Liver (tissue), 3 donors: Measurements from ENCODE around the gene SORCS2.

Experiments
- CTCF ChIP-seq: fragments of 150-350 bp; IDR thresholded peaks from 2 replicates; pipeline ENCODE4 v1.5.1; 2017; ENCODE audit warnings: improper control_type of control experiment, low read depth, low read length; ENCODE audit not compliant: missing input control
- EGR1 ChIP-seq, 2 donors: IDR thresholded peaks; 2 replicates each; pipeline ENCODE4 v1.6.1; 2016 to 2018; ENCODE audit warnings: antibody characterized with exemption in 2 of 2, low read depth in 2 of 2
- GABPA ChIP-seq, 2 donors: IDR thresholded peaks in 1 of 2; conservative IDR thresholded peaks in 1 of 2; 2 replicates each; pipeline ENCODE4 v1.6.1; 2016; ENCODE audit warnings: antibody characterized with exemption in 2 of 2, mild to moderate bottlenecking in 1 of 2, moderate library complexity in 1 of 2
- HNF4A ChIP-seq, 2 donors: conservative IDR thresholded peaks; 2 replicates each; pipeline ENCODE4 v1.6.1; 2016; ENCODE audit warnings: antibody characterized with exemption in 2 of 2, mild to moderate bottlenecking in 2 of 2
- JUND ChIP-seq, 2 donors: IDR thresholded peaks; 2 replicates each; pipeline ENCODE4 v1.6.1; 2016; ENCODE audit warnings: antibody characterized with exemption in 2 of 2
- MAX ChIP-seq: IDR thresholded peaks from 2 replicates; pipeline ENCODE4 v1.6.1; 2016; ENCODE audit warnings: antibody characterized with exemption
- RAD21 ChIP-seq, 2 donors: IDR thresholded peaks; 2 replicates each; pipeline ENCODE4 v1.6.1; 2016; ENCODE audit warnings: antibody characterized with exemption in 2 of 2, mild to moderate bottlenecking in 2 of 2
- SP1 ChIP-seq: IDR thresholded peaks from 2 replicates; pipeline ENCODE4 v1.6.1; 2018; ENCODE audit warnings: antibody characterized with exemption, mild to moderate bottlenecking
- TAF1 ChIP-seq: conservative IDR thresholded peaks from 2 replicates; pipeline ENCODE4 v1.6.1; 2016; ENCODE audit warnings: antibody characterized with exemption, mild to moderate bottlenecking
- ZBTB33 ChIP-seq: IDR thresholded peaks from 2 replicates; pipeline ENCODE4 v1.6.1; 2016; ENCODE audit warnings: antibody characterized with exemption
- TF ChIP-seq, protein P1 (sequence below): IDR thresholded peaks from 2 replicates; pipeline ENCODE4 v1.6.1; 2016; ENCODE audit warnings: antibody characterized with exemption, mild to moderate bottlenecking
- donor health status: healthy.
- donor health status: healthy.

DNA sequence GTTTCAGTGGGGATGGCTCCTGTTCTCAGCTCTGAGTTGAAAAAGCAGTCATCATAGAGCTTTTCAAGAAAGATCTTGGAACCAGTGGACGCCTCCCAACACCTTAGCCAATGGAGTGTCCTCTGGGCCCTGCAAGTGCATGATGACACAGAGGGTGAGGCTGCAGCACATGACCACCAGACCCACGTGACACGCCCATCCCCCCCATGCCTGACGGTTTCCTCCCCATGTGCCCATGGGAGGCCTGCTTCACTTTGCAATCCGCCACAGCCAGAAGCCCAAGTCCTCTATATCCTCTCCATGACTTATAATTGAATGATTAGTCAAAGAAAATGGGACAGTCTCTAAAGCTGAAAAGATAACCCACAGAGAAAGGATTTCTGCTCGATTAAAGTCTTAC is 560.3 kb downstream of the SORCS2 start:
- TF ChIP-seq RAD21 (IDR thresholded peaks at IDR 0.05): no peak
- TF ChIP-seq MAX: no peak
- TF ChIP-seq CTCF: no peak
- TF ChIP-seq, protein P1, sequence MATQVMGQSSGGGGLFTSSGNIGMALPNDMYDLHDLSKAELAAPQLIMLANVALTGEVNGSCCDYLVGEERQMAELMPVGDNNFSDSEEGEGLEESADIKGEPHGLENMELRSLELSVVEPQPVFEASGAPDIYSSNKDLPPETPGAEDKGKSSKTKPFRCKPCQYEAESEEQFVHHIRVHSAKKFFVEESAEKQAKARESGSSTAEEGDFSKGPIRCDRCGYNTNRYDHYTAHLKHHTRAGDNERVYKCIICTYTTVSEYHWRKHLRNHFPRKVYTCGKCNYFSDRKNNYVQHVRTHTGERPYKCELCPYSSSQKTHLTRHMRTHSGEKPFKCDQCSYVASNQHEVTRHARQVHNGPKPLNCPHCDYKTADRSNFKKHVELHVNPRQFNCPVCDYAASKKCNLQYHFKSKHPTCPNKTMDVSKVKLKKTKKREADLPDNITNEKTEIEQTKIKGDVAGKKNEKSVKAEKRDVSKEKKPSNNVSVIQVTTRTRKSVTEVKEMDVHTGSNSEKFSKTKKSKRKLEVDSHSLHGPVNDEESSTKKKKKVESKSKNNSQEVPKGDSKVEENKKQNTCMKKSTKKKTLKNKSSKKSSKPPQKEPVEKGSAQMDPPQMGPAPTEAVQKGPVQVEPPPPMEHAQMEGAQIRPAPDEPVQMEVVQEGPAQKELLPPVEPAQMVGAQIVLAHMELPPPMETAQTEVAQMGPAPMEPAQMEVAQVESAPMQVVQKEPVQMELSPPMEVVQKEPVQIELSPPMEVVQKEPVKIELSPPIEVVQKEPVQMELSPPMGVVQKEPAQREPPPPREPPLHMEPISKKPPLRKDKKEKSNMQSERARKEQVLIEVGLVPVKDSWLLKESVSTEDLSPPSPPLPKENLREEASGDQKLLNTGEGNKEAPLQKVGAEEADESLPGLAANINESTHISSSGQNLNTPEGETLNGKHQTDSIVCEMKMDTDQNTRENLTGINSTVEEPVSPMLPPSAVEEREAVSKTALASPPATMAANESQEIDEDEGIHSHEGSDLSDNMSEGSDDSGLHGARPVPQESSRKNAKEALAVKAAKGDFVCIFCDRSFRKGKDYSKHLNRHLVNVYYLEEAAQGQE: no peak
- TF ChIP-seq TAF1: no peak
- TF ChIP-seq HNF4A (conservative IDR thresholded peaks at IDR 0.05): no peak
- no peak for TF ChIP-seq SP1
- no peak for TF ChIP-seq GABPA (IDR thresholded peaks at IDR 0.05 in 1 of 2, conservative IDR thresholded peaks at IDR 0.05 in 1 of 2)
- no peak for TF ChIP-seq JUND (IDR thresholded peaks at IDR 0.05)
- no peak for TF ChIP-seq EGR1 (IDR thresholded peaks at IDR 0.05; ENCODE audit: low read depth in 2 of 2)
- TF ChIP-seq ZBTB33: no peak
